Measurements from ENCODE around the gene MAPT. TPM values are rescaled to one million over a fixed set of nuclear protein-coding genes. Genes with fewer than 3 reads are reported as not detected.

MAPT gene
- total and polyA plus RNA-seq, 7 experiments from 2014 or later = 0.12 to 1.3 (median 0.80) TPM

DNA sequence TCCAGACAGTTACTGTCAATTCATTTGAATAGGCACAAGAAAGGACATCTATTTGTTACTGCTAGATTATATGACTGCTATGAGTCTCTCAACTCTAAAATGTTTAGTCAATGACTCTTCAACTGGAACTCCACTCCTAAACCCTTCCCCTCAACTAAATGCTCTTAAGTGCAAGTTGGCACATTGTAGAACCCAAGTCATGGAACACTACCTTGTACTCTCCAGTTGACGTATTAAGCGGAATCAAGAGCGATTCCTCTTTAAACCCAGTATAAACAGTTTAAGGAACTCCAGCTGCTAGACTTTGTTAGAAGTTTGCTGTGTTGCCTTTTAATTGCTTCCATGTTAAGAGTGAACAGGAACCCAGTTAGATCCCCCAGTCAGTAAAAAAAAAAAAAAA is 149.3 kb downstream of the MAPT start:
- no peaks in the 10 kb centered on the region for H3K9me3 ChIP-seq (ENCODE audit: control insufficient read depth in 2 of 3, low read length in 3 of 3)
- no peaks in the 10 kb centered on the region for H3K9me3 Mint-ChIP-seq
- no peak overlapping the region for H3K4me3 Mint-ChIP-seq
- ChIA-PET POLR2A (interaction anchor here (0.7 to 2.5 kb wide), 5 partner anchors 144 to 778 kb away, joined by 3 to 13 read pairs (median 5); no protein-coding TSS in a partner anchor), CTCF (interaction anchor here (0.6 to 3.4 kb wide), 12 partner anchors 10 to 243 kb away, joined by 3 to 41 read pairs (median 4); no protein-coding TSS in a partner anchor)
- no peaks in the 10 kb centered on the region for H3K27me3 ChIP-seq (ENCODE audit: control insufficient read depth in 2 of 2, insufficient read depth in 2 of 2, low read length in 2 of 2)
- no peaks in the 10 kb centered on the region for H3K27me3 Mint-ChIP-seq
- H3K4me3 ChIP-seq (ENCODE audit: low read length) = no peak overlapping the region
- no peaks in the 10 kb centered on the region for H3K4me1 ChIP-seq (ENCODE audit: control insufficient read depth in 2 of 2, insufficient read depth in 2 of 2, low read length in 2 of 2)
- peaks cover 1 to 23% (median 8%) of the 10 kb centered on the region in 7 donors for H3K4me1 Mint-ChIP-seq
- ATAC-seq (no peak), DNase-seq (no peak)
- peak overlapping the region in 6 of 9 donors; percentile 6 to 58 (median 30) for H3K27ac Mint-ChIP-seq
- intact Hi-C loops (cut with micrococcal nuclease) = loop anchor here (1.0 to 5.0 kb wide), 7 partner anchors 18 to 170 kb away; partner anchors contain the start of gene KANSL1 (in 1 of the 2)
- H3K36me3 ChIP-seq (ENCODE audit: control insufficient read depth in 2 of 3, insufficient read depth in 3 of 3, low read length in 3 of 3) = peaks cover 8 to 61% (median 29%) of the 10 kb centered on the region in 3 experiments
- no peak overlapping the region for H3K27ac ChIP-seq (ENCODE audit: low read depth, low read length)
- peaks cover 0 to 34% (median 10%) of the 10 kb centered on the region in 5 donors for H3K36me3 Mint-ChIP-seq

DNA sequence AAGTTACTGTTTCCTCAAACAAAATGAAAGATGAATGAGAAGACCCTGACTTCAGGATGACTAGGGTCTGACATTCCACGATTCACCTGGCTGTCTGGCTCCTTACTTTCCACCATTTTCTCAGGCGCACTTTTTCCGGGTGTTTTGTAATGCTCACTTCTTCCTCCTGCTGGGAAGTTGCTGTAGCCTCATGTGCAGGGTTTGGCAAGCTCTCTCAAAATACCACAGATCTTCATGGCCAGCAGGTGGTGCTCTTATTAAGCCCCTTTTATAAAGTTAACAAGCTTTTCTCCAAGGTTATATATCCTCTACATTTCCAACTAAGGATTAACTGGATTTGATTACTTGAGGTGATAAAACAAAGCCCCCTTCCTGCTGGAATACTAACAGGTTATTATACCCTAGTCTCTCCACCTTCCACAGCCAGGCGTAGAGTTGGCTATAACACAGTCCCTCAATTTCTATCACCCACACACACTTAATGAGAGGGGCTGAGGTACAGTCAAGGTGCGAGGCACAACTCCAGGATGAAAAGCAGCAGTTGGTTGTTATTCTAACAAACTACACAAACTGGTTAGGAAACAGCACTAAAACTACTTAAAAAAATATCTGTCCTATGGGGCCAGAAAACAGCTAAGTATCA is 150.1 kb downstream of the MAPT start:
- Mint-ChIP-seq H3K27me3 (no peaks in the 10 kb centered on the region), H3K4me1 (peaks cover 2 to 23% (median 8%) of the 10 kb centered on the region in 7 donors), H3K4me3 (peak overlapping the region in 1 of 10 donors; percentile 52), H3K9me3 (no peaks in the 10 kb centered on the region), H3K36me3 (peaks cover 0 to 37% (median 12%) of the 10 kb centered on the region in 5 donors), H3K27ac (peak overlapping the region in 8 of 9 donors; percentile 6 to 67 (median 28))
- ChIA-PET CTCF (interaction anchor here (0.6 to 3.4 kb wide), 24 partner anchors 8 to 242 kb away, joined by 3 to 41 read pairs (median 4); partner anchors contain the start of gene KANSL1), POLR2A (interaction anchor here (0.6 to 2.5 kb wide), 7 partner anchors 14 to 168 kb away, joined by 3 to 13 read pairs (median 5); partner anchors contain the start of gene KANSL1)
- H3K27me3 ChIP-seq (ENCODE audit: control insufficient read depth in 2 of 2, insufficient read depth in 2 of 2, low read length in 2 of 2) = no peaks in the 10 kb centered on the region
- intact Hi-C loops (cut with micrococcal nuclease) = loop anchor here (1.0 to 5.0 kb wide), 7 partner anchors 17 to 169 kb away; partner anchors contain the start of gene KANSL1 (in 1 of the 2)
- no peaks in the 10 kb centered on the region for H3K9me3 ChIP-seq (ENCODE audit: control insufficient read depth in 2 of 3, low read length in 3 of 3)
- peaks cover 6 to 60% (median 22%) of the 10 kb centered on the region in 3 experiments for H3K36me3 ChIP-seq (ENCODE audit: control insufficient read depth in 2 of 3, insufficient read depth in 3 of 3, low read length in 3 of 3)
- no peaks in the 10 kb centered on the region for H3K4me1 ChIP-seq (ENCODE audit: control insufficient read depth in 2 of 2, insufficient read depth in 2 of 2, low read length in 2 of 2)
- peak in 7 of 9 donors; percentile 40 to 60 (median 51) for DNase-seq
- no peak overlapping the region for H3K4me3 ChIP-seq (ENCODE audit: low read length)
- ATAC-seq = peak; percentile 71
- H3K27ac ChIP-seq (ENCODE audit: low read depth, low read length) = no peak overlapping the region

DNA sequence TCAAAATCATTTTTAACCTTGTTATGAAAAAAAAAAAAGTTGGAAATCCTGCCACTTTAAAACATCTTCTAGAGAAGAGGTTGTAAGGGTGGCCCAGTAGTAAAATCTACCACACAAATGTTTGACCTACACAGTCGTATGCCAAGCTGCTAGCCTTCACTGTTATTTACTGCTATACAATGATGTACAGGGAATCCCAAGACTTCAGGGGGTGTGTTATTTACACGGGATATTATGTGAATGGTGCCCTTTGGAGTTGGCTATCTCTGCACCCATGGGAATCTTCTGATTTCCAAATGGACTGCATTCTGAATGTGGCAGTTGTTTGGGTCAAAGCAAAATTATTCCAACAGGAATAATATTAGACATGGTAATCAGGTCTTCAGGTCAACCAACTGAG is 150.6 kb downstream of the MAPT start:
- no peaks in the 10 kb centered on the region for H3K27me3 Mint-ChIP-seq
- Histone ChIP-seq H3K27me3 (ENCODE audit: control insufficient read depth in 2 of 2, insufficient read depth in 2 of 2, low read length in 2 of 2) (no peaks in the 10 kb centered on the region), H3K9me3 (ENCODE audit: control insufficient read depth in 2 of 3, low read length in 3 of 3) (no peaks in the 10 kb centered on the region), H3K36me3 (ENCODE audit: control insufficient read depth in 2 of 3, insufficient read depth in 3 of 3, low read length in 3 of 3) (peaks cover 9 to 60% (median 16%) of the 10 kb centered on the region in 3 experiments), H3K4me1 (ENCODE audit: control insufficient read depth in 2 of 2, insufficient read depth in 2 of 2, low read length in 2 of 2) (no peaks in the 10 kb centered on the region), H3K4me3 (ENCODE audit: low read length) (no peak overlapping the region), H3K27ac (ENCODE audit: low read depth, low read length) (no peak overlapping the region)
- ChIA-PET CTCF (interaction anchor here (0.6 to 3.4 kb wide), 20 partner anchors 8 to 242 kb away, joined by 3 to 41 read pairs (median 6); partner anchors contain the start of gene KANSL1), POLR2A (interaction anchor here (0.5 to 2.5 kb wide), 9 partner anchors 13 to 170 kb away, joined by 3 to 13 read pairs (median 4); partner anchors contain the start of gene KANSL1)
- H3K27ac Mint-ChIP-seq = peak overlapping the region in 5 of 9 donors; percentile 6 to 67 (median 33)
- H3K4me1 Mint-ChIP-seq = peaks cover 5 to 23% (median 8%) of the 10 kb centered on the region in 7 donors
- intact Hi-C loops (cut with micrococcal nuclease) = loop anchor here (1.0 to 5.0 kb wide), 8 partner anchors 16 to 222 kb away; partner anchors contain the start of gene KANSL1 (in 1 of the 2)
- no peak overlapping the region for H3K4me3 Mint-ChIP-seq
- ATAC-seq (no peak), DNase-seq (no peak)
- H3K9me3 Mint-ChIP-seq = no peaks in the 10 kb centered on the region
- H3K36me3 Mint-ChIP-seq = peaks cover 0 to 37% (median 14%) of the 10 kb centered on the region in 5 donors

DNA sequence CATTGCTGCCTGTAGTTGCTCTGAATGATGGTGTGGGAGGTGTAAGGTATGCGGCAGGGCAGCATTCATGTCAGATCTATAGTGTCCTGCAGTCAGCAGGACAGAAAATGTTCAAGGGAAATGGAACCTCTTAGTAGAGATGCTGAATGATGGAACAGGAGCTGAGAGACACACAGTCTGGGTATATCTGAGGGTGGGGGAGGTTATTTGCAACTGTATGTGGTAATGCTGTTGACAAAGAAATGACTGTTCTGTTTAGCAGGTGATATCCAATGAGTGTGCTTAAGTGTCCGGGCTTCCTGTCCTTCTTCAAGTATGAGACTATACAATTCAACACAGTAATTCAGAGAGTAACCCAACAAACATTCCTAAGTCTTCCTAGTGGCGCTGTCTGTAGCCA is 151.3 kb downstream of the MAPT start:
- H3K9me3 ChIP-seq (ENCODE audit: control insufficient read depth in 2 of 3, low read length in 3 of 3) = no peaks in the 10 kb centered on the region
- intact Hi-C loops (cut with micrococcal nuclease) = loop anchor here (2.0 to 5.0 kb wide), 2 partner anchors 141 to 222 kb away; no protein-coding TSS in a partner anchor
- no peak overlapping the region for H3K4me3 ChIP-seq (ENCODE audit: low read length)
- peaks cover 5 to 23% (median 8%) of the 10 kb centered on the region in 7 donors for H3K4me1 Mint-ChIP-seq
- ChIA-PET CTCF (interaction anchor here (1.1 to 3.4 kb wide), 5 partner anchors 10 to 171 kb away, joined by 3 to 29 read pairs (median 16); no protein-coding TSS in a partner anchor), POLR2A (interaction anchor here (0.5 to 2.1 kb wide), 5 partner anchors 18 to 646 kb away, joined by 3 to 11 read pairs (median 4); partner anchors contain the start of gene KANSL1)
- peak overlapping the region in 8 of 9 donors; percentile 2 to 75 (median 30) for H3K27ac Mint-ChIP-seq
- DNase-seq = no peak
- H3K9me3 Mint-ChIP-seq = no peaks in the 10 kb centered on the region
- peaks cover 0 to 36% (median 7%) of the 10 kb centered on the region in 5 donors for H3K36me3 Mint-ChIP-seq
- no peak for ATAC-seq
- H3K36me3 ChIP-seq (ENCODE audit: control insufficient read depth in 2 of 3, insufficient read depth in 3 of 3, low read length in 3 of 3) = peaks cover 16 to 66% (median 17%) of the 10 kb centered on the region in 3 experiments
- H3K27me3 ChIP-seq (ENCODE audit: control insufficient read depth in 2 of 2, insufficient read depth in 2 of 2, low read length in 2 of 2) = no peaks in the 10 kb centered on the region
- no peaks in the 10 kb centered on the region for H3K27me3 Mint-ChIP-seq
- no peak overlapping the region for H3K4me3 Mint-ChIP-seq
- H3K4me1 ChIP-seq (ENCODE audit: control insufficient read depth in 2 of 2, insufficient read depth in 2 of 2, low read length in 2 of 2) = no peaks in the 10 kb centered on the region
- no peak overlapping the region for H3K27ac ChIP-seq (ENCODE audit: low read depth, low read length)

DNA sequence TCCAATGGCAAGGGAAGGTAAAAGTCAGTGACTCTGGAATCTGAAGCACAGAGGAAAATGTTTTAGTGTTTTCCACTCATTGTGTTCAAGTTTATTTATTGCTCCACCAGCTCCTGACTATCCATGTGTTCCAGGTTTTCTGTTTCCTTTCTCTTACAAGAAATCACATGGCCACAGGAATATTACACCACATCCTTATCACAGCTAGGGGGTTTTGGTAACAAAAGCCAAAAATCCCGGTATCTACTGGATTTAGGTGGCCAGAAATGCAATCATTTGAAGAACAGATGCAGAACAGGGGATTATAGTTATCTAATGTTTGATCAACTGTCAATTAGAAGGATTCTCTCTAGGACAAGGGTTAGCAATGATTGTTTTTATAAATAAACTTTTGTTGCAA is 152.6 kb downstream of the MAPT start:
- DNase-seq = no peak
- Mint-ChIP-seq H3K9me3 (no peaks in the 10 kb centered on the region), H3K36me3 (peaks cover 0 to 39% (median 8%) of the 10 kb centered on the region in 5 donors), H3K27me3 (no peaks in the 10 kb centered on the region), H3K4me3 (no peak overlapping the region), H3K27ac (peak overlapping the region in 2 of 9 donors; percentile 19 to 37), H3K4me1 (peaks cover 8 to 28% (median 16%) of the 10 kb centered on the region in 7 donors)
- ChIA-PET POLR2A (no interaction called here), CTCF (interaction anchor here (0.6 to 1.7 kb wide), 6 partner anchors 12 to 166 kb away, joined by 3 to 7 read pairs (median 4); no protein-coding TSS in a partner anchor)
- peaks cover 13 to 71% (median 16%) of the 10 kb centered on the region in 3 experiments for H3K36me3 ChIP-seq (ENCODE audit: control insufficient read depth in 2 of 3, insufficient read depth in 3 of 3, low read length in 3 of 3)
- H3K4me1 ChIP-seq (ENCODE audit: control insufficient read depth in 2 of 2, insufficient read depth in 2 of 2, low read length in 2 of 2) = no peaks in the 10 kb centered on the region
- no peak for ATAC-seq
- H3K4me3 ChIP-seq (ENCODE audit: low read length) = no peak overlapping the region
- intact Hi-C loops (cut with micrococcal nuclease) = loop anchor here in 1 of 2 donors (5.0 kb wide), 1 partner anchor 220 kb away; no protein-coding TSS in a partner anchor
- H3K27ac ChIP-seq (ENCODE audit: low read depth, low read length) = no peak overlapping the region
- no peaks in the 10 kb centered on the region for H3K9me3 ChIP-seq (ENCODE audit: control insufficient read depth in 2 of 3, low read length in 3 of 3)
- H3K27me3 ChIP-seq (ENCODE audit: control insufficient read depth in 2 of 2, insufficient read depth in 2 of 2, low read length in 2 of 2) = no peaks in the 10 kb centered on the region

DNA sequence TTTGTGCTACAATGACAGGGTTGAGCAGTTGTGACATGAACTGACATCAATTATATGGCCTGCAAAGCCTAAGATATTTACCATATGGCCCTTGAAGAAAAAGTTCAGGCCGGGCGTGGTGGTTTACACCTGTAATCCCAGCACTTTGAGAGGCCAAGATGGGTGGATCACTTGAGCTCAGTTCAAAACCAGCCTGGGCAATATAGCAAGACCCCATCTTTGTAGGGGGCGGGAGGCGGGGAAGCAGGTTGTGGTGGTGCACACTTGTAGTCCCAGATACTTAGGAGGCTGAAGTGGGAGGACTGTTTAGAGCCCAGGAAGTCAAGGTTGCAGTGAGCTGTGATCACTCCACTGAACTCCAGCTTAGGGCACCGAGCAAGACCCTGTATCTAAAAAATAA is 153.0 kb downstream of the MAPT start:
- H3K27ac Mint-ChIP-seq = peak overlapping the region in 2 of 9 donors; percentile 19 to 37

More for the DNA sequence above, 153.0 kb downstream of the MAPT start:
- intact Hi-C loops (cut with micrococcal nuclease) = loop anchor here in 1 of 2 donors (5.0 kb wide), 1 partner anchor 220 kb away; no protein-coding TSS in a partner anchor
- Histone ChIP-seq H3K9me3 (ENCODE audit: control insufficient read depth in 2 of 3, low read length in 3 of 3) (no peaks in the 10 kb centered on the region), H3K4me3 (ENCODE audit: low read length) (no peak overlapping the region), H3K36me3 (ENCODE audit: control insufficient read depth in 2 of 3, insufficient read depth in 3 of 3, low read length in 3 of 3) (peaks cover 10 to 67% (median 16%) of the 10 kb centered on the region in 3 experiments), H3K27ac (ENCODE audit: low read depth, low read length) (no peak overlapping the region), H3K4me1 (ENCODE audit: control insufficient read depth in 2 of 2, insufficient read depth in 2 of 2, low read length in 2 of 2) (no peaks in the 10 kb centered on the region), H3K27me3 (ENCODE audit: control insufficient read depth in 2 of 2, insufficient read depth in 2 of 2, low read length in 2 of 2) (no peaks in the 10 kb centered on the region)
- Mint-ChIP-seq H3K4me1 (peaks cover 12 to 32% (median 20%) of the 10 kb centered on the region in 7 donors), H3K27me3 (no peaks in the 10 kb centered on the region), H3K4me3 (no peak overlapping the region), H3K9me3 (no peaks in the 10 kb centered on the region), H3K36me3 (peaks cover 0 to 41% (median 10%) of the 10 kb centered on the region in 5 donors)
- DNase-seq (no peak), ATAC-seq (no peak)
- CTCF ChIA-PET = interaction anchor here (0.6 to 1.7 kb wide), 4 partner anchors 11 to 165 kb away, joined by 3 to 7 read pairs (median 4); no protein-coding TSS in a partner anchor
- POLR2A ChIA-PET = no interaction called here

All from naive thymus-derived CD4-positive, alpha-beta T cell (primary cell).